Measurements from ENCODE around the gene PLCD4.

DNA sequence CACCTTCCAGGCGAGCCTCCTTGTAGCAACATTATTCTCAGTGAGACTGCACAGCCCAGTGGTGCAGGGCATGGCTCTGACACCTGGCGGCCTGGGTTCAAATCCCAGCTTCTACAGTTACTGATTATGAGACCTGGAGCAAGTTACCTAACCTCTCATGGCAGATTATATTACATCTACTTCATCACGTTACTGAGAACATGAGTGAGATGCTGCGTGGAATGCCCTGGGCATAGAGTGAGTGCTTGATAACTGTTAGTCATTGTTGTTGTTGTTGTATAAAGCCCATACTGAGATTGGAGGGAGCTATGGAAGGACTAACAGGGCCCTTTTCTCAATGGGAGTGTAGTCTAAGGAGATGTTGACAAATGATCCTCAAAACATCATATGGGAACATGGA, 18.7 kb downstream of the PLCD4 start:
- TF ChIP-seq, protein P1, sequence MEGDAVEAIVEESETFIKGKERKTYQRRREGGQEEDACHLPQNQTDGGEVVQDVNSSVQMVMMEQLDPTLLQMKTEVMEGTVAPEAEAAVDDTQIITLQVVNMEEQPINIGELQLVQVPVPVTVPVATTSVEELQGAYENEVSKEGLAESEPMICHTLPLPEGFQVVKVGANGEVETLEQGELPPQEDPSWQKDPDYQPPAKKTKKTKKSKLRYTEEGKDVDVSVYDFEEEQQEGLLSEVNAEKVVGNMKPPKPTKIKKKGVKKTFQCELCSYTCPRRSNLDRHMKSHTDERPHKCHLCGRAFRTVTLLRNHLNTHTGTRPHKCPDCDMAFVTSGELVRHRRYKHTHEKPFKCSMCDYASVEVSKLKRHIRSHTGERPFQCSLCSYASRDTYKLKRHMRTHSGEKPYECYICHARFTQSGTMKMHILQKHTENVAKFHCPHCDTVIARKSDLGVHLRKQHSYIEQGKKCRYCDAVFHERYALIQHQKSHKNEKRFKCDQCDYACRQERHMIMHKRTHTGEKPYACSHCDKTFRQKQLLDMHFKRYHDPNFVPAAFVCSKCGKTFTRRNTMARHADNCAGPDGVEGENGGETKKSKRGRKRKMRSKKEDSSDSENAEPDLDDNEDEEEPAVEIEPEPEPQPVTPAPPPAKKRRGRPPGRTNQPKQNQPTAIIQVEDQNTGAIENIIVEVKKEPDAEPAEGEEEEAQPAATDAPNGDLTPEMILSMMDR (IDR thresholded peaks at IDR 0.05), result no peak
- no peak for TF ChIP-seq POLR2AphosphoS5 (IDR thresholded peaks at IDR 0.05)
